HEK293 (cell line): ENCODE measurements around the gene DCST1.

ENCODE experiments used
- GLI2 ChIP-seq: fragments of 450-650 bp; formaldehyde crosslinking; IDR thresholded peaks from 2 replicates; pipeline ENCODE4; 2017; ENCODE audit warnings: missing biosample characterization, missing genetic modification characterization, low read depth, borderline replicate concordance
- GLIS1 ChIP-seq: fragments of 450-650 bp; formaldehyde crosslinking; IDR thresholded peaks from 2 replicates; pipeline ENCODE4 v1.5.1; 2016; ENCODE audit warnings: missing biosample characterization, missing genetic modification characterization
- KLF1 ChIP-seq: fragments of 450-650 bp; formaldehyde crosslinking; IDR thresholded peaks from 2 replicates; pipeline ENCODE4 v1.5.1; 2016; ENCODE audit warnings: missing biosample characterization, missing genetic modification characterization
- KLF10 ChIP-seq: fragments of 450-650 bp; IDR thresholded peaks from 2 replicates; pipeline ENCODE4 v1.5.1; 2018; ENCODE audit warnings: missing biosample characterization, mild to moderate bottlenecking, missing genetic modification characterization
- KLF16 ChIP-seq: fragments of 450-650 bp; formaldehyde crosslinking; IDR thresholded peaks from 2 replicates; pipeline ENCODE4 v1.5.1; 2017; ENCODE audit warnings: missing biosample characterization, missing genetic modification characterization
- KLF7 ChIP-seq: fragments of 450-650 bp; formaldehyde crosslinking; IDR thresholded peaks from 2 replicates; pipeline ENCODE4 v1.5.1; 2016; ENCODE audit warnings: missing biosample characterization, missing genetic modification characterization, borderline replicate concordance
- KLF8 ChIP-seq: fragments of 450-650 bp; formaldehyde crosslinking; IDR thresholded peaks from 2 replicates; pipeline ENCODE4 v1.5.1; 2016; ENCODE audit warnings: missing biosample characterization, missing genetic modification characterization
- PRDM1 ChIP-seq: fragments of 450-650 bp; formaldehyde crosslinking; IDR thresholded peaks from 2 replicates; pipeline ENCODE4; 2016; ENCODE audit warnings: missing biosample characterization, missing genetic modification characterization
- SP2 ChIP-seq: fragments of 450-650 bp; formaldehyde crosslinking; IDR thresholded peaks from 2 replicates; pipeline ENCODE4 v1.5.1; 2016; ENCODE audit warnings: missing biosample characterization, missing genetic modification characterization
- SP7 ChIP-seq: fragments of 450-650 bp; formaldehyde crosslinking; IDR thresholded peaks from 2 replicates; pipeline ENCODE4 v1.5.1; 2016; ENCODE audit warnings: missing biosample characterization, missing genetic modification characterization
- ZBTB1 ChIP-seq: fragments of 450-650 bp; formaldehyde crosslinking; IDR thresholded peaks from 2 replicates; pipeline ENCODE4 v1.5.1; 2016; ENCODE audit warnings: missing biosample characterization, missing genetic modification characterization
- ZBTB10 ChIP-seq: fragments of 450-650 bp; formaldehyde crosslinking; IDR thresholded peaks from 2 replicates; pipeline ENCODE4 v1.5.1; 2016; ENCODE audit warnings: missing biosample characterization, missing genetic modification characterization
- ZBTB20 ChIP-seq: fragments of 450-650 bp; formaldehyde crosslinking; IDR thresholded peaks from 2 replicates; pipeline ENCODE4 v1.5.1; 2016; ENCODE audit warnings: missing biosample characterization, missing genetic modification characterization
- ZEB2 ChIP-seq: fragments of 450-650 bp; formaldehyde crosslinking; IDR thresholded peaks from 2 replicates; pipeline ENCODE4 v1.5.1; 2016; ENCODE audit warnings: missing biosample characterization, missing genetic modification characterization
- ZFHX2 ChIP-seq: fragments of 450-650 bp; formaldehyde crosslinking; conservative IDR thresholded peaks from 2 replicates; pipeline ENCODE4 v1.5.1; 2016; ENCODE audit warnings: missing biosample characterization, missing genetic modification characterization
- ZFP69B ChIP-seq: fragments of 450-650 bp; formaldehyde crosslinking; IDR thresholded peaks from 2 replicates; pipeline ENCODE4 v1.5.1; 2016; ENCODE audit warnings: missing biosample characterization, missing genetic modification characterization
- ZIC2 ChIP-seq: fragments of 450-650 bp; formaldehyde crosslinking; IDR thresholded peaks from 2 replicates; pipeline ENCODE4 v1.5.1; 2016; ENCODE audit warnings: missing biosample characterization, missing genetic modification characterization
- ZNF202 ChIP-seq: fragments of 450-650 bp; formaldehyde crosslinking; IDR thresholded peaks from 2 replicates; pipeline ENCODE4 v1.5.1; 2016; ENCODE audit warnings: missing biosample characterization, missing genetic modification characterization, borderline replicate concordance
- ZNF211 ChIP-seq: fragments of 450-650 bp; formaldehyde crosslinking; IDR thresholded peaks from 2 replicates; pipeline ENCODE4 v1.5.1; 2016; ENCODE audit warnings: low read depth, missing biosample characterization, missing genetic modification characterization
- ZNF223 ChIP-seq: fragments of 450-650 bp; formaldehyde crosslinking; IDR thresholded peaks from 2 replicates; pipeline ENCODE4 v1.5.1; 2016; ENCODE audit warnings: missing biosample characterization, missing genetic modification characterization
- ZNF366 ChIP-seq: fragments of 450-650 bp; formaldehyde crosslinking; conservative IDR thresholded peaks from 2 replicates; pipeline ENCODE4 v1.5.1; 2016; ENCODE audit warnings: missing biosample characterization, missing genetic modification characterization
- ZNF398 ChIP-seq: fragments of 450-650 bp; formaldehyde crosslinking; IDR thresholded peaks from 2 replicates; pipeline ENCODE4 v1.5.1; 2017; ENCODE audit warnings: missing biosample characterization, missing genetic modification characterization
- ZNF610 ChIP-seq: fragments of 450-650 bp; formaldehyde crosslinking; IDR thresholded peaks from 2 replicates; pipeline ENCODE4 v1.5.1; 2016; ENCODE audit warnings: missing biosample characterization, missing genetic modification characterization, borderline replicate concordance
- ZNF692 ChIP-seq: fragments of 450-650 bp; formaldehyde crosslinking; IDR thresholded peaks from 2 replicates; pipeline ENCODE4 v1.5.1; 2016; ENCODE audit warnings: missing biosample characterization, missing genetic modification characterization
- ZSCAN30 ChIP-seq: fragments of 450-650 bp; IDR thresholded peaks from 2 replicates; pipeline ENCODE4 v1.5.1; 2018; ENCODE audit warnings: missing biosample characterization, mild to moderate bottlenecking, missing genetic modification characterization, moderate library complexity
- ZXDB ChIP-seq: fragments of 450-650 bp; formaldehyde crosslinking; IDR thresholded peaks from 2 replicates; pipeline ENCODE4 v1.5.1; 2016; ENCODE audit warnings: missing biosample characterization, missing genetic modification characterization
- TF ChIP-seq, protein P1 (sequence below): fragments of 450-650 bp; formaldehyde crosslinking; optimal IDR thresholded peaks from 2 replicates; pipeline ENCODE3; 2016; ENCODE audit warnings: missing biosample characterization, mild to moderate bottlenecking, missing genetic modification characterization
- TF ChIP-seq, protein P2 (sequence below): fragments of 450-650 bp; formaldehyde crosslinking; IDR thresholded peaks from 2 replicates; pipeline ENCODE4 v1.5.1; 2016; ENCODE audit warnings: missing biosample characterization, missing genetic modification characterization, low read depth
- TF ChIP-seq, protein P3 (sequence below): fragments of 450-650 bp; formaldehyde crosslinking; IDR thresholded peaks from 2 replicates; pipeline ENCODE4 v1.5.1; 2017; ENCODE audit warnings: missing biosample characterization, mild to moderate bottlenecking, missing genetic modification characterization, moderate library complexity

The DCST1 gene

GRCh38 chr1:155070721-155071569 is 37.3 kb downstream of the DCST1 start (continued):
- TF ChIP-seq ZNF398 (tag by site-specific recombination) (peak; percentile 49), ZNF692 (peak; percentile 67), ZNF211 (tag by site-specific recombination) (no peak), GLIS1 (tag by site-specific recombination) (peak; percentile 73), ZFHX2 (peak; percentile 83), ZNF223 (tag by site-specific recombination) (no peak), ZXDB (tag by site-specific recombination) (peak; percentile 66), ZIC2 (peak; percentile 18; the same call in 1 of the 2 replicates), GLI2 (tag by site-specific recombination) (no peak), SP2 (tag by site-specific recombination) (peak; percentile 76), ZBTB1 (no peak), ZBTB10 (tag by site-specific recombination) (peak; percentile 53; the same call in 1 of the 2 replicates), ZNF202 (tag by site-specific recombination) (no peak), KLF16 (tag by site-specific recombination) (0 out of 2 replicates have a peak, but pooled peaks have one; percentile 24), ZEB2 (peak; percentile 56), KLF10 (peak; percentile 33; the same call in 1 of the 2 replicates), PRDM1 (0 out of 2 replicates have a peak, but pooled peaks have one; percentile 31), ZBTB20 (peak; percentile 27; the same call in 1 of the 2 replicates), ZNF366 (tag by site-specific recombination) (no peak), ZSCAN30 (tag by site-specific recombination) (no peak; the same call in 1 of the 2 replicates), ZNF610 (peak; percentile 31; the same call in 1 of the 2 replicates), KLF8 (tag by site-specific recombination) (0 out of 2 replicates have a peak, but pooled peaks have one; percentile 45), KLF1 (tag by site-specific recombination) (peak; percentile 97), ZFP69B (tag by site-specific recombination) (peak; percentile 64; the same call in 1 of the 2 replicates), KLF7 (tag by site-specific recombination) (peak; percentile 25; the same call in 1 of the 2 replicates), SP7 (tag by site-specific recombination) (peak; percentile 40)
- TF ChIP-seq, protein P1, sequence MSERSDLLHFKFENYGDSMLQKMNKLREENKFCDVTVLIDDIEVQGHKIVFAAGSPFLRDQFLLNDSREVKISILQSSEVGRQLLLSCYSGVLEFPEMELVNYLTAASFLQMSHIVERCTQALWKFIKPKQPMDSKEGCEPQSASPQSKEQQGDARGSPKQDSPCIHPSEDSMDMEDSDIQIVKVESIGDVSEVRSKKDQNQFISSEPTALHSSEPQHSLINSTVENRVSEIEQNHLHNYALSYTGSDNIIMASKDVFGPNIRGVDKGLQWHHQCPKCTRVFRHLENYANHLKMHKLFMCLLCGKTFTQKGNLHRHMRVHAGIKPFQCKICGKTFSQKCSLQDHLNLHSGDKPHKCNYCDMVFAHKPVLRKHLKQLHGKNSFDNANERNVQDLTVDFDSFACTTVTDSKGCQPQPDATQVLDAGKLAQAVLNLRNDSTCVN = peak; percentile 94
- TF ChIP-seq, protein P2, sequence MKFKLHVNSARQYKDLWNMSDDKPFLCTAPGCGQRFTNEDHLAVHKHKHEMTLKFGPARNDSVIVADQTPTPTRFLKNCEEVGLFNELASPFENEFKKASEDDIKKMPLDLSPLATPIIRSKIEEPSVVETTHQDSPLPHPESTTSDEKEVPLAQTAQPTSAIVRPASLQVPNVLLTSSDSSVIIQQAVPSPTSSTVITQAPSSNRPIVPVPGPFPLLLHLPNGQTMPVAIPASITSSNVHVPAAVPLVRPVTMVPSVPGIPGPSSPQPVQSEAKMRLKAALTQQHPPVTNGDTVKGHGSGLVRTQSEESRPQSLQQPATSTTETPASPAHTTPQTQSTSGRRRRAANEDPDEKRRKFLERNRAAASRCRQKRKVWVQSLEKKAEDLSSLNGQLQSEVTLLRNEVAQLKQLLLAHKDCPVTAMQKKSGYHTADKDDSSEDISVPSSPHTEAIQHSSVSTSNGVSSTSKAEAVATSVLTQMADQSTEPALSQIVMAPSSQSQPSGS = no peak
- TF ChIP-seq, protein P3, sequence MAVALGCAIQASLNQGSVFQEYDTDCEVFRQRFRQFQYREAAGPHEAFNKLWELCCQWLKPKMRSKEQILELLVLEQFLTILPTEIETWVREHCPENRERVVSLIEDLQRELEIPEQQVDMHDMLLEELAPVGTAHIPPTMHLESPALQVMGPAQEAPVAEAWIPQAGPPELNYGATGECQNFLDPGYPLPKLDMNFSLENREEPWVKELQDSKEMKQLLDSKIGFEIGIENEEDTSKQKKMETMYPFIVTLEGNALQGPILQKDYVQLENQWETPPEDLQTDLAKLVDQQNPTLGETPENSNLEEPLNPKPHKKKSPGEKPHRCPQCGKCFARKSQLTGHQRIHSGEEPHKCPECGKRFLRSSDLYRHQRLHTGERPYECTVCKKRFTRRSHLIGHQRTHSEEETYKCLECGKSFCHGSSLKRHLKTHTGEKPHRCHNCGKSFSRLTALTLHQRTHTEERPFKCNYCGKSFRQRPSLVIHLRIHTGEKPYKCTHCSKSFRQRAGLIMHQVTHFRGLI (tag by site-specific recombination) = peak; percentile 93
